ENCODE measurements around the gene FRMD1.

Gene FRMD1

DNA sequence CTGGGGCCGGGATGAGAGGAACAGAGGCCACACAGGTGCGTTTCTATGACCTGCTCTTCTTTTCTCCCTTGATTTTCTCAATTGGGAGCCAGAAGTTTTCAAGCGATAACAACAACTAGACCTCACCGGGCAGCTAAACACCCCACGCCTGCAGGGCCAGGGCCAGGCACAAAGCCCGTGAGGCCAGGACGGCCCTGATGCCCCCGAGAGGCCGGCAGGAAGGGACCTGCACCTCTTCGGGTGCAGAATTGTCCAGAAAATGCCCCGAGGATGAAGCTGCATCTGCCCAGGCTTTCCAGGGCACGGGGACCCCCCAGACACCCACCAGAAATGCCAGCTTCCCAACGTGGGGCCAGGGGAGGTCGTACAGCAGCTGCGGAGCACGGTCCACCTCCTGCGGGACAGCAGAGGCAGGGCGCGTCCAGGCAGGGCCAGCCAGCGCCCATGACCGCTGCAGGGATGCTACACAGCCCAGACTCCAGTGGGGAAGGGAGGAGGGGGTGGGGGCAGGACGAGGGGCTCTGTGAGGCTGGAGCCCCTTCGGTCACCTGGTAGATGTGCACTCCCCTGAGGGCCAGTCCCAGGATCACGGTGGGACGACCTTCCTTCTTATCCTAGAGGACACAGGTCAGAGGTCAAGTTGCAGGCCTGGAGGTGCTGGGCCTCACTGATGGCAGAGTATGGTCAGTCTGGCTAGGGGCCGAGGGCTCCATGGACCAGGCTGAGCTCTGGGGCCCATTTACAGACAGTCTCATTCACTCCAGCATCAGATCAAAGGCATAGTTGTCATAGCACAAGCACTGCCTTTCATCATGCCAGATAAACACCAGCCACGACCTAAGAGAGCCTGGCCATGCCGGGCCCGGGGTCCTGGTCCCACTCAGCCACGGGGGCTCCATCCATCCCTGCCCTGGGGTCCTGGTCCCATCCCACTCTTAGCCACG, 16.4 kb downstream of the FRMD1 start:
- Histone ChIP-seq H3K9ac (ENCODE audit: low read length) (no peak overlapping the region), H3K27me3 (ENCODE audit: control insufficient read depth, insufficient read depth, low read length) (no peaks in the 10 kb centered on the region), H3K4me1 (ENCODE audit: control insufficient read depth, insufficient read depth, low read length) (no peaks in the 10 kb centered on the region), H3K4me3 (ENCODE audit: low read length) (no peak overlapping the region), H3K27ac (ENCODE audit: low read depth, low read length) (no peak overlapping the region), H3K36me3 (ENCODE audit: control insufficient read depth, insufficient read depth, low read length) (no peaks in the 10 kb centered on the region)

- no peaks in the 10 kb centered on the region for H3K27me3 ChIP-seq (ENCODE audit: control insufficient read depth, insufficient read depth, low read length)
- H3K9ac ChIP-seq (ENCODE audit: low read length) = no peak overlapping the region
- H3K36me3 ChIP-seq (ENCODE audit: control insufficient read depth, insufficient read depth, low read length) = no peaks in the 10 kb centered on the region
- no peaks in the 10 kb centered on the region for H3K4me1 ChIP-seq (ENCODE audit: control insufficient read depth, insufficient read depth, low read length)
- H3K27ac ChIP-seq (ENCODE audit: low read depth, low read length) = no peak overlapping the region
- no peak overlapping the region for H3K4me3 ChIP-seq (ENCODE audit: low read length)
Measured at GRCh38 chr6:168061269-168062210, 17.5 kb downstream of the FRMD1 start.

- Histone ChIP-seq H3K27ac (ENCODE audit: low read depth, low read length) (no peak overlapping the region), H3K9ac (ENCODE audit: low read length) (no peak overlapping the region), H3K4me1 (ENCODE audit: control insufficient read depth, insufficient read depth, low read length) (no peaks in the 10 kb centered on the region), H3K4me3 (ENCODE audit: low read length) (no peak overlapping the region), H3K27me3 (ENCODE audit: control insufficient read depth, insufficient read depth, low read length) (no peaks in the 10 kb centered on the region), H3K36me3 (ENCODE audit: control insufficient read depth, insufficient read depth, low read length) (no peaks in the 10 kb centered on the region)
Measured at GRCh38 chr6:168060521-168060931, 18.5 kb downstream of the FRMD1 start.

DNA sequence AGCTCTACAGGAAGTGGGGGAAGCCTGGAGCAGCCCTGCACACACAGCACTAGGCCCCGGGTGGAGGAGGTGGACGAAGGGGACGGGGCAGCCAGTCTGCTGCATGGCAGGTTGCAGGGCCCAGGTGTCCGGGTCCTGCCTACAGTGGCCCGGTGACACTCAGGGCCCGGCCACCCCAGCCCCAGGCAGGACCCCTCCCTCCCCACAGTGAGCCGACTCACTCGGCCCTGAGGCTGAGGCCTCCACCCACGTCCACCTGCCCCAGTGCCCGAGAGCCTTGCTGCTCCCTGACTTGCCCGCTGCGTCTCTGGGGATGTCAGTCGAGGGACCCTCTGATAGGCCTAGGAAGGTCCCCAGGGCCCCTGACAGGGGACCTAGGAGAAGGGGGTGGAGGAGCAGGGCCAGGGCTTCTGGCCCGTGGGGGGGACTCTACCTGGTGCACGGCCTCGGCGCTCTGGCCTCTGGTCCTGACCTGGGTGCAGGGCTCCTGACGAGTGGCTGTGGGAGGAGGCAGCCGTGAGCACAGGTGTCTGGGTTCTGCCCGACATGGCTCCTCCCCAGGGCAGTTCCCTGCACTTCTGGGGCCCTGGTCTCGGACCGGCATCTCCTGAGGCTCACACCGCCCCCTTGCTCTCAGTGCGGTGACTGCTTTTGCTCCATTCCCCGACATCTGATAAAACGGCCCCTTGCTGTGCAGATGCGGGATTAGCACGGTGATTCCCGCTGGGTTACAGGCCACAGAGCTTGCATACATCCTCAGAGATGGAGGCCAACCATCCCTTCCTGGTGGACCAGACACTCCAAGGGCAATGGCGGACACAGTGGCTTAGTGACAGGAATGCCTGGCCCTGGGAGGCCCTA, 20.1 kb downstream of the FRMD1 start:
- Histone ChIP-seq H3K4me1 (ENCODE audit: control insufficient read depth, insufficient read depth, low read length) (no peaks in the 10 kb centered on the region), H3K4me3 (ENCODE audit: low read length) (no peak overlapping the region), H3K27ac (ENCODE audit: low read depth, low read length) (no peak overlapping the region), H3K36me3 (ENCODE audit: control insufficient read depth, insufficient read depth, low read length) (no peaks in the 10 kb centered on the region), H3K9ac (ENCODE audit: low read length) (no peak overlapping the region), H3K27me3 (ENCODE audit: control insufficient read depth, insufficient read depth, low read length) (no peaks in the 10 kb centered on the region)

- H3K36me3 ChIP-seq (ENCODE audit: control insufficient read depth, insufficient read depth, low read length) = no peaks in the 10 kb centered on the region
- no peak overlapping the region for H3K27ac ChIP-seq (ENCODE audit: low read depth, low read length)
- no peak overlapping the region for H3K9ac ChIP-seq (ENCODE audit: low read length)
- H3K27me3 ChIP-seq (ENCODE audit: control insufficient read depth, insufficient read depth, low read length) = no peaks in the 10 kb centered on the region
- no peaks in the 10 kb centered on the region for H3K4me1 ChIP-seq (ENCODE audit: control insufficient read depth, insufficient read depth, low read length)
- no peak overlapping the region for H3K4me3 ChIP-seq (ENCODE audit: low read length)
Measured at GRCh38 chr6:168057836-168058235, 21.2 kb downstream of the FRMD1 start.

DNA sequence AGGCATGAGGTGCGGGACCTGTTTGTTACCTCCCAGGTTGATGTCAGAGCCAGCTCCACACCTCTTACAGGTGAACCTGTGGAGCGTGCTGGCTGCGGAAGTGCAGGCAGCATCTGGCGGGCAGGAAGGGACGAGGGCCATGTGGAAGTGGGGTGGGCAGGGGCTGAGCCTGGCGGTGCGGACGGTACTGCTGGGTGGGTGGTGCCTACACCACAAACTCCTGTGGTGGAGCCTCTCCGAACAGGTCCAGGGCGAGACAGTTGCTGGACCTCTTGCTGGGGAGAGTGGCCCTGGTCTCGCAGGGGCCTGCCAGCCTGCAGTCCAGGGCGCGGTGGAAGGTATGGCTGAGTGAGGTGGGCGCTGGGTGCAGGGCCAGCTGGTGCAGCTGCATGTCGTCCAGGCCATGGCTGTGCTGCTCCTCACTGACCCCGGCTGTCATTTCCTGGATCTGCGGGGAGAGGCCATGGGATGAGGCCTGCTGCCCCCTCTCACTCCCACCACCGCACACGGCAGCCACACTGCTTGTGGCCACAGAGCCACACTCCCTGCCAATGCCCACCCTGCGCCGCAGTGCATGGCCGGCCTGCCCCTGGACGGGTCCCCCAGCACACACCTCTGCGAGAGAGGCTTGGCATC, 22.0 kb downstream of the FRMD1 start:
- H3K36me3 ChIP-seq (ENCODE audit: control insufficient read depth, insufficient read depth, low read length) = no peaks in the 10 kb centered on the region
- H3K4me3 ChIP-seq (ENCODE audit: low read length) = no peak overlapping the region
- H3K9ac ChIP-seq (ENCODE audit: low read length) = no peak overlapping the region
- H3K27me3 ChIP-seq (ENCODE audit: control insufficient read depth, insufficient read depth, low read length) = no peaks in the 10 kb centered on the region
- no peak overlapping the region for H3K27ac ChIP-seq (ENCODE audit: low read depth, low read length)
- no peaks in the 10 kb centered on the region for H3K4me1 ChIP-seq (ENCODE audit: control insufficient read depth, insufficient read depth, low read length)

GRCh38 chr6:168055696-168056489, 23.1 kb downstream of the FRMD1 start:
- no peak overlapping the region for H3K4me3 ChIP-seq (ENCODE audit: low read length)

GRCh38 chr6:168054765-168055560, 24.0 kb downstream of the FRMD1 start:
- H3K4me1 ChIP-seq (ENCODE audit: control insufficient read depth, insufficient read depth, low read length) = no peaks in the 10 kb centered on the region
- no peak overlapping the region for H3K4me3 ChIP-seq (ENCODE audit: low read length)
- H3K27me3 ChIP-seq (ENCODE audit: control insufficient read depth, insufficient read depth, low read length) = no peaks in the 10 kb centered on the region
- no peak overlapping the region for H3K9ac ChIP-seq (ENCODE audit: low read length)
- H3K36me3 ChIP-seq (ENCODE audit: control insufficient read depth, insufficient read depth, low read length) = no peaks in the 10 kb centered on the region
- H3K27ac ChIP-seq (ENCODE audit: low read depth, low read length) = no peak overlapping the region

More at GRCh38 chr6:168055696-168056489, 23.1 kb downstream of the FRMD1 start:
- Histone ChIP-seq H3K9ac (ENCODE audit: low read length) (no peak overlapping the region), H3K36me3 (ENCODE audit: control insufficient read depth, insufficient read depth, low read length) (no peaks in the 10 kb centered on the region), H3K27ac (ENCODE audit: low read depth, low read length) (no peak overlapping the region), H3K4me1 (ENCODE audit: control insufficient read depth, insufficient read depth, low read length) (no peaks in the 10 kb centered on the region), H3K27me3 (ENCODE audit: control insufficient read depth, insufficient read depth, low read length) (no peaks in the 10 kb centered on the region)

DNA sequence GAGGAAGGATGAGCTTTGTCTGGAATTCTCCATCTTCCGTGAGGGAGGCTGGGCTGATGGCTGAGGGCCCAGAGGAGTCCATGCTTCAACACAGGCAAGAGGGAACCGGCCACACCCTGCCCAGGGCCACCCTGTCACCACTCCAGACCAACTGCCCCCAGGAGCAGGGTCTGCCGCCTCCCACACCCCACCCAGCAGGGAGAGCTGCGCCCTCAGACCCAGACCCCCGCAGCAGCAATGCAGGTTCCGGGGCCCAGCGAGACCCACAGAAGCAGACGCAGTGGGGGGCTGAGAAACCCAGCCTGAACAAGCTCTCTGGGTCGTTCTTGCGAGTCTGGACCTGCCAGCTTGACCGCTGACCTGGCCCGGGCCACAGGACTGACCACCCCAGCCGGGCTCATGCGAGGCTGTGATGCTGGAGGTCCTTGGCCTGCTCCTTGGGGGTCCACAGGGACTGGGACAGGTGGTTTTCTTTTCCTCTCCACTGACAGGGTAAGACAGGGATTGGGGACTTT, 25.0 kb downstream of the FRMD1 start:
- Histone ChIP-seq H3K27ac (ENCODE audit: low read depth, low read length) (no peak overlapping the region), H3K4me3 (ENCODE audit: low read length) (no peak overlapping the region), H3K4me1 (ENCODE audit: control insufficient read depth, insufficient read depth, low read length) (no peaks in the 10 kb centered on the region), H3K27me3 (ENCODE audit: control insufficient read depth, insufficient read depth, low read length) (no peaks in the 10 kb centered on the region), H3K36me3 (ENCODE audit: control insufficient read depth, insufficient read depth, low read length) (no peaks in the 10 kb centered on the region), H3K9ac (ENCODE audit: low read length) (no peak overlapping the region)

GRCh38 chr6:168053086-168053956, 25.7 kb downstream of the FRMD1 start:
- Histone ChIP-seq H3K4me3 (ENCODE audit: low read length) (no peak overlapping the region), H3K36me3 (ENCODE audit: control insufficient read depth, insufficient read depth, low read length) (no peaks in the 10 kb centered on the region), H3K27me3 (ENCODE audit: control insufficient read depth, insufficient read depth, low read length) (no peaks in the 10 kb centered on the region), H3K4me1 (ENCODE audit: control insufficient read depth, insufficient read depth, low read length) (no peaks in the 10 kb centered on the region), H3K9ac (ENCODE audit: low read length) (no peak overlapping the region), H3K27ac (ENCODE audit: low read depth, low read length) (no peak overlapping the region)
